Naive thymus-derived CD4-positive, alpha-beta T cell (primary cell): ENCODE measurements around the gene SLC44A4. TPM values are rescaled to one million over a fixed set of nuclear protein-coding genes. Genes with fewer than 3 reads are reported as not detected.

ENCODE experiments used
- ATAC-seq: fragments of 150-1000 bp; cut with Tn5 transposase; 2 replicates; pipeline ENCODE4 v1.10.0; 2021; ENCODE audit warnings: mild to moderate bottlenecking, moderate library complexity
- CTCF ChIA-PET: fragments of 350-600 bp; sonication (Branson Sonifier 250); formaldehyde crosslinking; loops from one replicate; lab custom pipeline; 2021; ENCODE audit warnings: antibody characterized with exemption; lab: Charles Lee
- POLR2A ChIA-PET: fragments of 350-600 bp; sonication (Branson Sonifier 250); formaldehyde crosslinking; loops from one replicate; lab custom pipeline; 2021; ENCODE audit warnings: antibody characterized with exemption, inconsistent platforms; lab: Charles Lee
- DNase-seq, 9 donors: peaks; one replicate each; pipeline versions ENCODE4 v3.0.0 to v3.0.0-alpha.2; 2020 to 2022; ENCODE audit warnings: mixed read lengths in 1 of 9
- H3K27ac ChIP-seq: one replicate; pipeline ENCODE4 v1.7.0; 2013; ENCODE audit warnings: mild to moderate bottlenecking, low read depth, low read length, moderate library complexity
- H3K27me3 ChIP-seq, 2 donors: one replicate each; pipeline ENCODE4 v1.7.0; 2013; ENCODE audit warnings: low read length in 2 of 2, mild to moderate bottlenecking in 2 of 2, moderate library complexity in 2 of 2; ENCODE audit not compliant: control insufficient read depth in 2 of 2, insufficient read depth in 2 of 2
- H3K36me3 ChIP-seq, 3 experiments: 1 replicate in 2 of 3; 2 replicates in 1 of 3; pipeline ENCODE4 v1.7.0; 2013; ENCODE audit warnings: low read length in 3 of 3, mild to moderate bottlenecking in 3 of 3, moderate library complexity in 1 of 3; ENCODE audit not compliant: insufficient read depth in 3 of 3, control insufficient read depth in 2 of 3
- H3K4me1 ChIP-seq, 2 donors: one replicate each; pipeline ENCODE4 v1.7.0; 2013; ENCODE audit warnings: low read length in 2 of 2, mild to moderate bottlenecking in 2 of 2, moderate library complexity in 1 of 2; ENCODE audit not compliant: control insufficient read depth in 2 of 2, insufficient read depth in 2 of 2
- H3K4me3 ChIP-seq: 2 replicates; pipeline ENCODE4 v1.7.0; 2013; ENCODE audit warnings: mild to moderate bottlenecking, low read length
- H3K9me3 ChIP-seq, 3 experiments: 1 replicate in 2 of 3; 2 replicates in 1 of 3; pipeline ENCODE4 v1.7.0; 2013; ENCODE audit warnings: low read length in 3 of 3; ENCODE audit not compliant: control insufficient read depth in 2 of 3
- H3K27ac Mint-ChIP-seq, 9 donors: one replicate each; pipeline ENCODE4 v1.8.0; 2020 to 2022; ENCODE audit warnings: mixed read lengths in 9 of 9, mild to moderate bottlenecking in 8 of 9, moderate library complexity in 5 of 9, inconsistent platforms in 2 of 9
- H3K27me3 Mint-ChIP-seq, 5 donors: one replicate each; pipeline ENCODE4 v1.8.0; 2021 to 2022; ENCODE audit warnings: mixed read lengths in 5 of 5, mild to moderate bottlenecking in 1 of 5
- H3K36me3 Mint-ChIP-seq, 5 donors: one replicate each; pipeline ENCODE4 v1.8.0; 2020 to 2022; ENCODE audit warnings: mixed read lengths in 5 of 5, mild to moderate bottlenecking in 3 of 5, inconsistent platforms in 1 of 5
- H3K4me1 Mint-ChIP-seq, 7 donors: one replicate each; pipeline ENCODE4 v1.8.0; 2020 to 2022; ENCODE audit warnings: mixed read lengths in 7 of 7, mild to moderate bottlenecking in 3 of 7, inconsistent platforms in 1 of 7
- H3K4me3 Mint-ChIP-seq, 10 donors: one replicate each; pipeline ENCODE4 v1.8.0; 2020 to 2022; ENCODE audit warnings: mild to moderate bottlenecking in 10 of 10, mixed read lengths in 10 of 10, moderate library complexity in 6 of 10, inconsistent platforms in 2 of 10
- H3K9me3 Mint-ChIP-seq, 11 donors: one replicate each; pipeline ENCODE4 v1.8.0; 2020 to 2022; ENCODE audit warnings: mixed read lengths in 11 of 11, mild to moderate bottlenecking in 4 of 11, inconsistent platforms in 1 of 11, moderate library complexity in 1 of 11
- intact Hi-C, 2 donors: fragments of 100-400 bp; cut with micrococcal nuclease; formaldehyde crosslinking; loops; one replicate each; pipeline ENCODE4 v1.15.1; 2023
- polyA plus RNA-seq, 2 donors: library from polyadenylated mRNA; unstranded; fragments of 300-500 nt; fragmentation: Illumina TruSeq; gene quantifications; one replicate each; pipeline ENCODE4 v1.2.3, GENCODE V29; 2021
- total RNA-seq, 6 experiments: library from RNA in 5 of 6; stranded (reverse) in 5 of 6; gene quantifications; 1 replicate in 5 of 6; 2 replicates in 1 of 6; pipeline ENCODE4 v1.2.3 and lab custom pipeline; 2021 to 2026

SLC44A4 gene
- total and polyA plus RNA-seq, 7 experiments from 2014 or later = not detected

- ChIA-PET POLR2A (no interaction called here), CTCF (no interaction called here)
- Mint-ChIP-seq H3K27ac (no peak overlapping the region), H3K36me3 (peaks cover 7 to 33% (median 18%) of the 10 kb centered on the region in 5 donors), H3K27me3 (no peaks in the 10 kb centered on the region), H3K4me1 (peaks cover 9 to 22% (median 16%) of the 10 kb centered on the region in 7 donors), H3K4me3 (no peak overlapping the region), H3K9me3 (no peaks in the 10 kb centered on the region)
- no peak for ATAC-seq
- intact Hi-C loops = loop anchor here in 1 of 2 donors (10.0 kb wide), 1 partner anchor 952 kb away; the partner anchor contains the start of gene PSMB8
- Histone ChIP-seq H3K4me3 (no peak overlapping the region), H3K27me3 (no peaks in the 10 kb centered on the region), H3K9me3 (no peaks in the 10 kb centered on the region), H3K27ac (no peak overlapping the region), H3K4me1 (peaks cover 7% of the 10 kb centered on the region in 2 donors), H3K36me3 (peaks cover 0 to 55% (median 9%) of the 10 kb centered on the region in 3 experiments)
- DNase-seq = no peak
These were observed 14.0 kb upstream of the SLC44A4 start for GRCh38 chr6:31892821-31893220.

- Histone ChIP-seq H3K4me1 (no peaks in the 10 kb centered on the region), H3K27me3 (no peaks in the 10 kb centered on the region), H3K9me3 (no peaks in the 10 kb centered on the region), H3K27ac (no peak overlapping the region), H3K4me3 (no peak overlapping the region), H3K36me3 (peaks cover 0 to 82% (median 14%) of the 10 kb centered on the region in 3 experiments)
- POLR2A ChIA-PET = interaction anchor here (0.6 to 1.3 kb wide), 2 partner anchors 13 to 54 kb away, joined by 3 to 6 read pairs; partner anchors contain the start of gene ZBTB12
- Mint-ChIP-seq H3K4me1 (peaks cover 0 to 8% (median 4%) of the 10 kb centered on the region in 7 donors), H3K27me3 (no peaks in the 10 kb centered on the region), H3K36me3 (peaks cover 12 to 53% (median 23%) of the 10 kb centered on the region in 5 donors), H3K27ac (peak overlapping the region in 1 of 9 donors; percentile 12), H3K9me3 (no peaks in the 10 kb centered on the region), H3K4me3 (no peak overlapping the region)
- intact Hi-C loops = no loop called here
- CTCF ChIA-PET = interaction anchor here (1.2 kb wide), 1 partner anchor 8 kb away, joined by 4 read pairs; the partner anchor contains the start of gene EHMT2
- no peak for ATAC-seq
- no peak for DNase-seq
These were observed 10.7 kb upstream of the SLC44A4 start for GRCh38 chr6:31889331-31889972.

GRCh38 chr6:31888276-31889258 is 9.8 kb upstream of the SLC44A4 start:
- H3K9me3 ChIP-seq = no peaks in the 10 kb centered on the region
- ATAC-seq (peak; percentile 70), DNase-seq (peak in 7 of 9 donors; percentile 36 to 69 (median 49))
- Mint-ChIP-seq H3K4me1 (peaks cover 0 to 8% (median 3%) of the 10 kb centered on the region in 7 donors), H3K9me3 (no peaks in the 10 kb centered on the region), H3K4me3 (no peak overlapping the region), H3K36me3 (peaks cover 12 to 51% (median 23%) of the 10 kb centered on the region in 5 donors), H3K27me3 (no peaks in the 10 kb centered on the region), H3K27ac (no peak overlapping the region)
- no peaks in the 10 kb centered on the region for H3K4me1 ChIP-seq
- ChIA-PET CTCF (interaction anchor here (1.2 to 1.3 kb wide), 2 partner anchors 9 to 12 kb away, joined by 3 to 4 read pairs; partner anchors contain the start of gene EHMT2), POLR2A (interaction anchor here (0.9 kb wide), 1 partner anchor 14 kb away, joined by 4 read pairs; no protein-coding TSS in a partner anchor)
- H3K27ac ChIP-seq = no peak overlapping the region
- no peak overlapping the region for H3K4me3 ChIP-seq
- intact Hi-C loops = no loop called here
- peaks cover 0 to 90% (median 14%) of the 10 kb centered on the region in 3 experiments for H3K36me3 ChIP-seq
- H3K27me3 ChIP-seq = no peaks in the 10 kb centered on the region

DNA sequence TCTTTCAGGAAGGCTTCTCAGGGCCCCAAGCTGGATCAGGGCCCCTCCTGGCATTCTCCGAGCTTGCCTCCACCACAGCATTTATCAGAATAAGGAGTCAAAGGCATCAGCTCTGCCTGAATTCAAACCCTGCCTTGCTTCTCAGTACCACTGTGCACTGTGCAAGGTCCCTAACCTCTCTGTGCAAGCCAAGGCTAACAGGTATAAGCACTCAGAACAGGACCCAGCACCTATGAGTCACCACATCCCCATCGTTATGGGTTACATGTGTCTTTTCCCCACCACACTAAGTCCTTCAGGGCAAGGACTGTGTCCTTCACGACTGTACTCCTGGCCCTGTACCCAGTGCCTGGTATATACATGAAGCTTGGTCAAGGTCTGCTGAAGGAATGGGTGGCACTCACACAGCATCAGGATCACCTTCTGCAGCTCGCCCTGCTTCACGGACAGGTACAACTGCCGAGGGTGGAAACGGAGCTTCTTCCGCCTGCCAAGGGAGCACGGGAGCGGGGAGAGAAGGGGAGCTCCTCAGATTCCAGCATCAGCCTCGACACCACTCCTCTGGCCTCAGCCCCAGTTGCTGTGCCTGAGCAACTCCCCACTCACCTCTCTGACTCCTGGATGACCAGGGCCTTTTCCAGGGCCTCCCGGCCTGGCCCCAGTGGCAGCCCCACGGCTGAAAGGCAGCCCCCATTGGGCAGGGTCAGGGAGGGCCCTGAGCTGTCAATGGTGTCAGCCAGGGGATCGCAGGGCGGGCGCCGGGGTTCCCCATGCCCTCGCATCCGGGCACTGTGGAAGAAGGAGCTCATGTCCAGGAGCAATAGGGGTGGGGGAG is 8.6 kb upstream of the SLC44A4 start:
- Histone ChIP-seq H3K36me3 (peaks cover 0 to 90% (median 5%) of the 10 kb centered on the region in 3 experiments), H3K9me3 (no peaks in the 10 kb centered on the region), H3K27ac (no peak overlapping the region), H3K4me3 (no peak overlapping the region), H3K4me1 (no peaks in the 10 kb centered on the region), H3K27me3 (no peaks in the 10 kb centered on the region)
- peaks cover 0 to 7% (median 0%) of the 10 kb centered on the region in 7 donors for H3K4me1 Mint-ChIP-seq
- no peak for ATAC-seq
- DNase-seq = no peak
- H3K27ac Mint-ChIP-seq = peak overlapping the region in 1 of 9 donors; percentile 43
- POLR2A ChIA-PET = interaction anchor here (0.9 kb wide), 1 partner anchor 15 kb away, joined by 4 read pairs; no protein-coding TSS in a partner anchor
- CTCF ChIA-PET = interaction anchor here (1.0 to 1.3 kb wide), 3 partner anchors 8 to 346 kb away, joined by 3 read pairs; partner anchors contain the start of gene DDX39B
- H3K27me3 Mint-ChIP-seq = no peaks in the 10 kb centered on the region
- no peak overlapping the region for H3K4me3 Mint-ChIP-seq
- intact Hi-C loops = no loop called here
- H3K36me3 Mint-ChIP-seq = peaks cover 14 to 50% (median 24%) of the 10 kb centered on the region in 5 donors
- H3K9me3 Mint-ChIP-seq = no peaks in the 10 kb centered on the region

DNA sequence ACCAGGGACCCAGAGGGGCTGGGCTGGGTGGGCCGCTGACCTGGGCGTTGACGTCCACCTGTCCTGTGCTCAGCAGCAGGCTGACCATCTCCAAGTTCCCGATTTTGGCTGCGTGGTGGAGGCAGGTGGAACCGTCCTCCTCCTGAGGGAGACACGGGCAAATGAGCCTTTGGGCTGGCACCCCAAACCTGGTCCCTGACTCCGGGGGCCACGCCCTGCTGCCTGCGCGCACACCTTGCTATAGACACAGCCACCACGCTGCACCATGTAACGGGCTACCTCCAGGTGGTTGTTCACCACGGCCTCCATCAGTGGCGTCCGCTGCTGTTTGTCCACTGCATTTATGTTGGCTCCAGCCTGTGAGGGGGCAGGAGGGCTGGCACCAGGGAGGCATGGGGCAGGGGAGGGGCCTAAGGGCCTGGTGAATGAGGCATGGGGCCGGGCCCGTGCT is 7.8 kb upstream of the SLC44A4 start:
- peaks cover 10 to 49% (median 22%) of the 10 kb centered on the region in 5 donors for H3K36me3 Mint-ChIP-seq
- DNase-seq (no peak), ATAC-seq (no peak)
- POLR2A ChIA-PET = no interaction called here
- H3K9me3 Mint-ChIP-seq = no peaks in the 10 kb centered on the region
- no peaks in the 10 kb centered on the region for H3K27me3 Mint-ChIP-seq
- H3K27ac Mint-ChIP-seq = no peak overlapping the region
- H3K4me3 ChIP-seq = no peak overlapping the region
- peaks cover 0 to 91% (median 5%) of the 10 kb centered on the region in 3 experiments for H3K36me3 ChIP-seq
- H3K4me1 Mint-ChIP-seq = peaks cover 0 to 6% (median 0%) of the 10 kb centered on the region in 7 donors
- CTCF ChIA-PET = interaction anchor here (1.0 kb wide), 1 partner anchor 345 kb away, joined by 3 read pairs; the partner anchor contains the start of gene DDX39B
- intact Hi-C loops = no loop called here
- no peaks in the 10 kb centered on the region for H3K27me3 ChIP-seq
- H3K9me3 ChIP-seq = no peaks in the 10 kb centered on the region
- no peak overlapping the region for H3K4me3 Mint-ChIP-seq
- no peak overlapping the region for H3K27ac ChIP-seq
- no peaks in the 10 kb centered on the region for H3K4me1 ChIP-seq
